Measurements from ENCODE around the gene SV2C.

SV2C gene

DNA sequence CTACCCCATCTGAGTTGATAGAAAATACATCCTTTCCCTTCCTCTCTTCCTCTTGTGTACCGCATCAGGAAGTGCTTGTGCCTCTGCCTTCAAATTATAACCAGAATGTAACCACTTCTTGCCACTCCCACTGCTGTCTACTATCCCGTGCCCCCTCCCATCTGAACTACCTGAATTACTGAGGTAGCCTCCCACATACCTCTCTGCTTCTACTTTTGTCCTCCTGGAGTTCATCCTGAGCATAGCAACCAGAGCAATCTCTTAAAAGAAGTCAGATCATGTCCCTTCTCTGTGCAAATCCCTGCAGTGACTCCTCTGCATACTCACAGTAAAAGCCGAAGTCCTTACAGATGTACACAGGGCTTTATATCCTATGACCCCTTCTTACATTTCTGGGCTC lies 23.0 kb downstream of the SV2C start:
- DNase-seq: no peak

- DNase-seq: no peak
Measured at GRCh38 chr5:76111477-76112174, 28.4 kb downstream of the SV2C start.

DNA sequence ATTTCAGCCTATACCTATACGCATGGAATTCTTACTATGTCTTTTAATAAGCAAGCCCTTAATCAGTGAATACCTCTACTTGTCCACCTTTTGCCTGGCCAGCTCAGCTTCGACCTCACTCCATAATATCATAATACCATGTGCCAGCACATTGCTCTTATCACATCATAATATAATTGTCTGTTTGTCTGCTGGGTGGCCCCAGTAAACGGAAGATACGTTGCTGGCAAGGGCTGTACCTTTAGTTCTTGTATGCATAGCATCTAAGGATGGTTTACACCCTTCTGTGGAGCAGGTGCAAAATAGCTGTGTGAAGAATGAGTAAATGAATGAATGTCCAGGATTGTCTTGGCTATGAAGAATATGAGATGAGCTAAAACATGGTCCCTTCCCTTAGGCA lies 29.9 kb downstream of the SV2C start:
- no peak for DNase-seq

DNA sequence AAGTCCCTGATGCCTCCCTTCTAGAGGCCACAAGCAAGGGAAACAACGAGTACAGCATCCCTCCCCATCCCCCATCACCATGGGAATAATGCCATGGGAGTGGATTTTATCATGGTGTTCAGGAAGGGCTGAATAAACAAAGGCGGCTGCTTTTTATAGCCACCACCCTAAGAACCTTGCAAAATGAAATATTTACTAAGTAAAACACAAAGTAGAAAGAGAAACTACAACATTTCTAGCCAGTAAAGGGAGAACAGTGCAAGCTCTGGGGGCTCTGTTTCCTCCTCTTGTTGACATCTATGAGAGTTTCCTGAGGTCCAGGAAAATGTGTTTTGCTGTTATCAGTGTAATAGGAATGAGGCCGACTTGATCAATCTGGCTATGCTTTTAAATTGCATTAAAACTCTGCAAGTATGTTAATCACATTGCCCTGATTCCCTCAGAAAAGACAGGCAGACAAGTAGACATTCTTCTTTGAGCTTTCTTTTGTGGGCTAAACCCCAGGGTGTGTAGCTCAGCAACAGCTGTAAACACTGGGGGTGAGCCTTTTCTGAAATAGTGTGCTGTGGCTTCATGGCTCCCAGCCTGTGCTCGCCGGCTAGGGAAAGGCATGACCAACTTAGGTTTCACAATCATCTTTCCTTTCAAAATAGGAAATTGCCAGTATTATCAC lies 31.1 kb downstream of the SV2C start:
- no peak for DNase-seq

DNA sequence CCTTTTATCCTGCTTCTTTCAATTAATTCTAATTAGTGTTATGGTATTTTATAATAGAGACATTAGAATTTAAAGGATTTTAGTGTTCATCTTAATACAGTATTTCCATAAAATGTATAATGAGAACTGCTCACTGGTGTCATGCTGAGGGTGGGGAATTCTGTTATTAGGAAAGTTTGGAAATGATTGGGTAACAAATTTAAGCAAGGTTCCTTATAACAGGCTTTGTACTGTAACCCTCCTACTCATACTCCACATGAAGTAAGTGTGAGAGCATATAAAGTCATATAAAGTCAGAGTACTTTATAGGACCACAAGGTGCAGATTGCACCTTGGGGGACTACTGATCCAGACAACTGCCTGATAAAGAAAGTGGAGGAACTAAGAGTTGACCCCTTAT lies 42.2 kb downstream of the SV2C start:
- DNase-seq: no peak

DNA sequence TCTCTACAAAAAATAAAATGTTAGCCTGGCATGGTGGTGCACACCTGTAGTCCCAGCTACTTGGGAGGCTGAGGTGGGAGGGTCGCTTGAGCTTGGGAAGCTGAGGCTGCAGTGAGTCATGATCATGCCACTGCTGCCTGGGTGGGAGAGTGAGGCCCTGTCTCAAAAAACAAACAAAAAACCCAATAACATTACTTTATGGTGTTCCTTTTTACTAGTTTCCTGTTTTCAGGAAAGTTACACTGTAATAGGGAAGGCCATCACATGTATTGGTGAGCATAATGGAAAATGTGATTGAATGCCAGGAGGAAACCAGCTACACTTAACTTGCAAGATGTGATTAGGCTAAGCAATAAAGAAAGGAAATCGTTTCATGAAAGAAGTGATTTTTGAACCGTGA lies 42.7 kb downstream of the SV2C start:
- DNase-seq: no peak

DNA sequence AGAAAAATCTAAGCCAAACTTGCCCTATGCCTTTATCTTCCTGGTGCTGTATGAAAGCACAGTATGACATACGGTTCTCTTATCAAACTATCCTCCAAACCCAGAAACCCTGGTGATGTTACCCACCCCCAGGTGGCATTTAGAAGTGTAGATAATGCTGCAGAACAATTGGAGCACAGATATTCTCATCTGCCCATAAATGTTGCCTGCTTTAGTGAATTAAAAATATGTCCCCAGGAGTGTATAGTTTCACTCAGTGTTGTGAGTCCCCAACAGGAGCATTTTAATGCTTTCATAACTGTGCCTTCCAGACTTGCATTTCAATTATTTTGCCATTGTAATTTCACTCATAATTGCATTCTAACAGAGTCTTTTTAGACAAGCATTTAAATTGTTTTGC lies 50.8 kb downstream of the SV2C start:
- no peak for DNase-seq

- no peak for DNase-seq
Measured at GRCh38 chr5:76134646-76135045, 51.5 kb downstream of the SV2C start.

DNA sequence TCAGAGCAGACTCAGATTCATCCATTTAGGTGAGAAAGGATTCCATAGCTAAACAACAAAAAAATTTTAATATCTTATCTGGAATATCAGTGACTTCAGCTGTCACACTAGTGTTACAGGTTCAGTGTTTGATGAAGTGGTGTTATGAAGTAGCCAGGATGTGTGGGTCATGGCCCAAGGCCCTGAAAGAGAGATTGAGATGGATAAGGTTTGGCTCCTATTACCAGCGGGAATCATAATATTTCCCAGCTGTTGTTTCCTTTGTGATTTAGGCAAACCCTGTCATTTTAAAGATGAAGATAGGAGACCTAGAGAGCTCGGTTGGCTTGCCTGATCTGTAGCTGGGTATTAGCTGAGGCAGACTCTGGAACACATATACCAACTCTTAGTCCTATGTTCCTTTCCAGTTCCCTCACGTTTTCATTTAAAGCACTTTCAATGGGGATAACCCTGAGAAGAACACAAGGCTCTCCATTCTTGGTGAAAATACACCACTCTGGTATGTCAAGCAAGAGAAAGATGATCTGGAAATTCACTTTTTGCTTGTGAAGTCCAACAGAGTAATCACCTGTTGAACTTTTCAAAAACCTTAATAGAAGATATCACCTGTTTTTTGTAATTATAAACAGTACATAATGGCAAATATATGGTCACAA lies 54.8 kb downstream of the SV2C start:
- no peak for DNase-seq

DNA sequence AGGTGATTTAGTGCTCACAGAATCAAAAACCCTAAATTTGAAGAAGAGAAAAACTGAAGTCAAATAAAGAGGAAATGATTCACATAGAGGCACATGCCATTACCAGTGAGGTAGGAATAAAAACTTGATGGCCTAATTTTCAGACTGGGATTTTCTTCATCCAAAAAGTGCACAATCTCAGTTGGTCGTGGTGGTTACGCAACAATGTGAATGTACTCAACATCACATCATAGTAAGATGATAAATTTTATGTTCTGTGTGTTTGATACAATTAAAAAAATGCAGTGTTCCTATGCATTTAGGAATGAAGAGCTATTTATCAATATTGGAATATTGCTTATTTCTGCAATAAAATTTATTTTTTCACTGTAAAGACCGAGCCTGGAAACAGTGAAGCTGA lies 60.7 kb downstream of the SV2C start:
- DNase-seq: no peak

DNA sequence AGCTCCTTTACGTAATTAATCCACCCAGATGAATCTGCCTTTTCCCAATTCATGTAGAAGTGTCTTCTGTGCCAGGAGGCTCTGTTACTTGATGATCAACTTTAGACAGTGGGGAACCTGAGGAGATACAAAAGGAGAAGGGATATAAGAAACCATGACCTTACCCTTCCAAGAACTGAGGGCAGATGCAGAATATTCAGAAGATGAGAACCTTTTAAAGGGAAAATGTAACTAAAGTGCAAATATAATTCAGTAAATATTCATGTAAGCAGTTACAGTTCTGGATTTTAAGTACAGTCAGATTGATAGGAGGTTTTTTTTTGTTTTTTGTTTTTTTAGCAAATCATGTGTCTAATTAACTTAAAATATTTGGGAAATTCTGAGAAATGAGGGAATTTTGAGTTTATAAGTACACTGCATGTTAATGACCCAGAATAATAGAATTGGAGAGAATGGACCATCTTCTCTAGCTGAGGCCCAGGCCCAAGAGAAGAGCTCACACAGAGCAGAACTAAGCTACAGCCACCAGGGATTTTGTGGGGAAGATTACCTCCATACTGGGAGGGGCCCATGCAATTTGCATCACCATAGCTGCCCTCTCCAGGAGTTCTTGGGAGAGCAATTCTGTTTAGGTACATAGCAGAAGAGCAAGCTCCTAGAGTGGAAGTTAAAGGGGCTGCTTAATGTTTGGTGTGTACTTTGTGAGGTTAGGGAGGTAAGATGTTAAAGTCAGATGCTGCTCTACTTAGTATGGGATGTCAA lies 61.5 kb downstream of the SV2C start:
- DNase-seq: no peak

DNA sequence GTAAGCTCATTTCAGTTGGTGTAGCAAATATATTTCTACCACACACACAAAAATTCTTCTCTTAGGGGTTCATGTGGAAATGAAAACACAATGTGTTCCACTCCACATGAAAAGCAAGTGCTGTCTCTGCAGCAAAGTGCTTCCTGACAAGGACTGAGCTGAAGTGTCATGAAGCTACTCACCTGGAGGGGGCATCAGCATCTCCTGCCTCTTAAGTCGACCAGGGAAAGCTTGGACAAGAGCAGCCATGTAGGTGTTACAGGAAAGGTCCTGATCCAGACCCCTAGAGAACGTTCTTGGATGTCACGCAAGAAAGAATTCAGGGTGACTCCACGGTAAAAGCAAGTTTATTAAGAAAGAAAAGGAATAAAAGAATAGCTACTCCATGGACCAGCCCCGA lies 62.8 kb downstream of the SV2C start:
- DNase-seq: no peak

- no peak for DNase-seq
Measured at GRCh38 chr5:76149636-76150035, 66.5 kb downstream of the SV2C start.

DNA sequence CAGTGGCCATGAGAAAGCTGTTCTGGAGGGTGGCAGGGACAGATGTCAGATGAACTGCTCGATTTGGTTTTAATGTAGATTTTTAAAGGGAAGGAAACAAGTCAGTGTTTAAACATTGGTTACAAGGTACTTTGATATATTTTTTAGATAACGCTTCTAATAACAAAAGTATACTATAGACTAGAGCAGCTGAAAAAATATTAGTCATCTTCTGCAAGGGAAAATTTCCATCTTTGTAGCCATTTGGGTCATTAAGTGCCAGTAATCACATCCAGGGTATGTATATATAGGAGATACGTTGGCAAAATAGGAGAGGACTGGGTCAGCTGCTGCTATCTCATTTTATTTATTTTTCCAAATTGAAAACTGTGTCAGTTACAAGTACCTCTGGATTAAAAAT lies 69.0 kb downstream of the SV2C start:
- DNase-seq: no peak

- DNase-seq: no peak
Measured at GRCh38 chr5:76152700-76153099, 69.5 kb downstream of the SV2C start.

DNA sequence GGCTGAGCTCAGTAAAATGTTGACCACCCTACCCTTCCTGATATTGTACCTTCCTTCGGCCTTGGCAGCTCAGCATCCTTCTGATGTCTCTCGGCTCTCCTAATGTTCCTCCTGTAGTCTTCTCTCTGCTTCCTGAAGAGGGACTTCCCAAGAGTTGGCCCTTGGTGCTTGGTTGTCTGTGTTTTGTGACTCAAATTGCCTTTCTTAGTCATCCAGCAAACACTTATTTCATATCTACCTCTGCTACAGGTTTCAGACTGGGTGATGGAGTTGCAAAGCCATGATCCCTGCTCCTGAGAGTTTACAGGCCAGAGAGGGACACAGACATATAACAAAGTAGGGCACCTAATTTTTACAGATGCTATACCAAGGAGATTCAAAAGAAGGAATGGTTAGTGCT lies 70.1 kb downstream of the SV2C start:
- no peak for DNase-seq

GRCh38 chr5:76154009-76154690 lies 71.0 kb downstream of the SV2C start:
- DNase-seq: no peak

DNA sequence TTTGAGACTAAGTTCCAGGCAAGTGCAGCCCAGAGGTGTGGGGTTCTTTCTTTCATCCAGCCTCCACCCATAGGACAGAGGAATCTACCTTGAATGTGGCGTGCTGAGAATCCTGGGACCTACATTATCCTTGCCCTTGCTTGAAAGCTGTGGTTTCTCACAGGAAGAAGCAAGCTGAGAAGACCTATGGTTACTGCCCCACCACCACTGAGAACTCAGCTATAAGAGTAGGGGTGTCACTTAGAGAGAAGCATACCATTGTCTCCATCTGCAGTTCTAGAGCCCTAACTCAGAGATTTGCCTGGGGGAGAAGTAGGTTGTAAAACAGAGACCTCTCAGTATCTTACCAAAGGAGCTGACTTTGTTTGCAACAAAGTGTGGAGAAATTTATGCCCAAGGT lies 72.4 kb downstream of the SV2C start:
- DNase-seq: no peak

DNA sequence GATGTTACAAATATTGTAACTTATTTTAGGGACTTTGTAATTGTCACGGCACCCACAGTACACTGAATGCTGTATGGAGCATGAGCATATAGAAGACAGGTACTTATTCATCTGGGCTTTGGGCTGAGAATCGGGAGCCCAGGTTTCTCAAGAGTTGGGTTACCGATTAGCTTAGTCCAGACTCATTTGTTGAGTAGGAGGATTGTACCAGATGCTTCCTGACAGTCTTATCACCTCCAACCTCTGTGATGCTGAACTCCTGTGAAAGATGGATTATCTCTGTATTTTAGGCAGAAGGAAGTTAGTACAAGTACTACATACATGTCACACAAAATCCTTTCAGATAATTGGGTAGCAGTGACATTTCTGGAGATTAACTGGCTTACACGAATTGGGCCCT lies 79.2 kb downstream of the SV2C start:
- DNase-seq: no peak

DNA sequence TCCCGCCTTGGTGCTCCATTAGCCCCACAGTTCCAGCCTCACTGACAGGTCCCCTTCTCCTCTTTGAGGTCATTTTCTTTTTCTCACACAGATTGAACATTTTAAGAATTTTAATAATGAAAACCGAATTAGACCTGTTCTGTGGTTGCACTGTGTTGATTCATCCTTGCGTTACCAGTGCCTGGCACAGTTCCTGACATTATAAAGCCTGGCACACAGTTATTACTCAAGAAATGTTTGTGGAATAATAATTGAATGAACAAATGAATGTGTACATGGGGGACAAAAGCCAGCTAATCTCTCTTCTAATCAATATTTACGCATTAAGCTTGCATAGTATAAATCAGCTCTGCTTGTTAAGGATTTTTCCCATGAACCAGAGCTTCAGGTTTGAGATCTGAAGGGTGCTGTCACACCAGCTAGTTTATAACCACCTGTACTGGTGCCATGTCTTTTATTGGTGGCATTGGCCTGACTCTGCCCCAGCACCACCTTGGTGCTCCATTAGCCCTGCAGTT lies 80.0 kb downstream of the SV2C start:
- no peak for DNase-seq

- no peak for DNase-seq
Measured at GRCh38 chr5:76165029-76165428, 81.8 kb downstream of the SV2C start.

DNA sequence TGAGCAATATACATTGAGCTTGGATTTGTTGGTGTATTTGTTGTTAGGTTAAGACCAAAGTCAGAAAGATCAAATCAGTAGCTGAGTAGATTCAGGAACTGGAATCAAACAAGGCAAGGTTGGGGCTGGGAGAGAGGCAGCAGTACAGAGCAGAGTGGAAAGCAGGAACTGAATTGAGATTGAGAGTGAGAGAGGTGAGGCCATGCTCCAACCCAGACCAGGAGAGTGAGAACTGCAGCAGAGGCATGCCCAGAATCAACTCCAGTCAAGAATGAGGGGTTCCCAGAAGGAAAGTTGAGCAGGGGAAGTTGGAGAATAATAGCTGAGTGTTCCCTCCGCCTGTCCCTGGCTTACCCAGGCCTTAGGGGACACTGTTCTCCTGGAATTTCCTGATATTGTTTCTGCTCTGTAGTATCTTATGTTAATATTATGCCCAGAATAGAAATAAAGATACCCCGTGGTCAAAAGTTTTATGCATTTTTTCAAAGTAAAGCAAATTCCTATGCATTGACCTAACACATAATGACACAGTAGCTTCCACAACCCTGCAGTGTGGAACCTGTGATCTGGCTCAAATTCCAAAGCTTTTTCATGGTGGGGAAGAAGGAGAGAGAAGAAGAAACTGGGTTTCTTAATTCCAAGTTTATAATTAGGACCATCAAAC lies 82.7 kb downstream of the SV2C start:
- DNase-seq: no peak

Data from stimulated activated CD4-positive, alpha-beta T cell treated with anti-CD3 and anti-CD28 coated beads, Interleukin-4, amount 100 ng/mL, for 1 hour (primary cell).